D721Med (cell line): ENCODE measurements around the gene TRIP4.
A peak's percentile ranks its signal among the peaks of the same experiment; 100 is the strongest.

Experiments used
- DNase-seq: peaks from one replicate; pipeline ENCODE4 v3.0.0; 2011; ENCODE audit warnings: low spot score; ENCODE audit not compliant: insufficient read length
- FAIRE-seq: peaks from 2 replicates; lab custom pipeline; 2011; peaks lifted over from hg19 to GRCh38; lab: Jason Lieb, UNC
- CTCF ChIP-seq: IDR thresholded peaks from 2 replicates; pipeline ENCODE4 v1.5.1; 2012; ENCODE audit warnings: mild to moderate bottlenecking, control low read depth; ENCODE audit not compliant: insufficient read depth; ENCODE audit errors: missing control alignments

The TRIP4 gene

GRCh38 chr15:64400583-64400982 is 12.9 kb downstream of the TRIP4 start:
- FAIRE-seq (no peak), DNase-seq (no peak)
- TF ChIP-seq CTCF = no peak

- TF ChIP-seq CTCF = no peak
- FAIRE-seq (no peak), DNase-seq (no peak)
Measured at GRCh38 chr15:64412216-64412615, 24.6 kb downstream of the TRIP4 start.

GRCh38 chr15:64422697-64423096 is 35.1 kb downstream of the TRIP4 start:
- DNase-seq (no peak), FAIRE-seq (no peak)
- TF ChIP-seq CTCF = no peak

- FAIRE-seq (no peak), DNase-seq (no peak)
Measured at GRCh38 chr15:64423970-64424369, 36.3 kb downstream of the TRIP4 start.

GRCh38 chr15:64425221-64425620 is 37.6 kb downstream of the TRIP4 start:
- TF ChIP-seq CTCF = no peak
- FAIRE-seq = no peak

More at GRCh38 chr15:64423970-64424369, 36.3 kb downstream of the TRIP4 start:
- no peak for TF ChIP-seq CTCF

GRCh38 chr15:64426845-64427465 is 39.3 kb downstream of the TRIP4 start:
- no peak for DNase-seq
- TF ChIP-seq CTCF = peak; percentile 44
- FAIRE-seq = no peak

More at GRCh38 chr15:64425221-64425620, 37.6 kb downstream of the TRIP4 start:
- no peak for DNase-seq

GRCh38 chr15:64429448-64429847 is 41.8 kb downstream of the TRIP4 start:
- TF ChIP-seq CTCF = no peak
- FAIRE-seq (no peak), DNase-seq (no peak)
